NCI-H1092 (cell line): ENCODE measurements around the gene SYNDIG1.

Experiments used
- DNase-seq: peaks from one replicate; lab custom pipeline; 2025; lab: John Stamatoyannopoulos, UW

SYNDIG1 gene

DNA sequence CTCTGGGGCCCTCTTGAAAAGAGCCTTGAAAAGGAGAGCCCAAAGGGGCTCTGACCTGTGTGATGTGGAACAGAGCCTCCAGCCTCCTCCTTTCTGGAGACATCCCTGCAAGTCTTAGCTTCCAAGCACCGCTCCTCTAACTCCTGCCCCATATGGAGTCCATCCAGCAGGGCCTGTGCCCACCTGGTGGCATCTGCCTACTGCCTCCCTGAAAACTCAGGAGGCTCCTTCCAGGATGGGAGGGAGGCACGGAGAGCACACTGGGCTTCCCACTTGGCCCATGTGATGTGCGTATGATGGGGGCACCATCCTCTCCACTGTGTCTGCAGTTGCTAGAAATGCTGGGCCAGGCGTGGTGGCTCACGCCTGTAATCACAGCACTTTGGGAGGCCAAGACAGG is 98.1 kb downstream of the SYNDIG1 start:
- no peak for DNase-seq

DNA sequence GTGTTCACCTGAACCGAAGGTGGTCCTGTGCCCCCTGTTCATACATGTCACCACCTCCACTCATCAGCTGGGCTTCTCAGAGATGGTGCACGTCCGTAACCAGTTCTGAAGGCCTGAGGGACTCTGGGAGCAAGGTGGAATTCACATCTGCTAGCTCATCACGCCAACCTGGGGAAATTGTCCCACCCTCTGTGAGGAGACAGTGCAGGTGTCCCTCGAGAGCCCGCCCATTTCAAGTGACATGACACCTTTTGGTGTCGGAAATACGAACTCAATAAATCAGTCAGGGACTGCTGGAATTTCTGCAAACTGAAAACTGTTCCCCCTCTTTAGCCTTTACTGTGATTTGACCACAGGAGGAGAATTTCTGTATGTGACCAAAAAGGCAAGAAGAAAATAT is 99.4 kb downstream of the SYNDIG1 start:
- DNase-seq = no peak

DNA sequence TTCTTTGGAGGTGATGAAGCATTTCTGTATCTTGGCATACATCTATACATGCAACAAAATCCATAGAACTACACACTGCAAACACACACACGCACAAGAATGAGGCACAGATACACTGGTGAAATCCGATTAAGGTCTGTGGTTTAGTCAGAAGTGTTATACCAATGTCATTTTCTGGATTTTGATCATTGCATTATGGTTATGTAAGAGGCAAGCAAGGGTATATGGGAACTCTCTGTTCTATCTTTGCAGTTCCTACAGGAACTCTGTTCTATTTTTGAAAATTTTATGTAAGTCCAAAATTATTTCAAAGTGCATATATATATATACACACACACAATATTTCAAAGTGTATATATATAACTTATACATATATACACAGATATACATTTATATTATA is 101.7 kb downstream of the SYNDIG1 start:
- DNase-seq = no peak

DNA sequence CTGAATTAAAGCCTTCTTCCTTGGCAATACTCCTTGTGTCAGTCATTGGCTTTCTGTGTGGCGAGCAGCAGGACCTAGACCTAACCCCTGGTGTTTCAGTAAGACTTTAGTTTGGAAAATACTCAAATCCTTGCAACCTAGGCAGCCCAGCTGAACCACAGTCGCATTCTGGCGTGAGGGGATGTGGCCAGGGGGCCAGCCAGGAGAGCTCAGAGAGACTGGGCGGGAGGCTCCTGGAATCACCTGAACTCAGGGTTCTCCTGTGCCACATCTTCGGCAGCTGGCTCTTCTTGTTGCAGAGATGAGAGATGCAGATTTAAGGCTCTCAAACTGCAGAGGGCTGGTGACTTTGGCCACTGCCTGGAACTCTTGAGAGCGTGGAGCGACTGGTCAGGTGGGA is 102.7 kb downstream of the SYNDIG1 start:
- no peak for DNase-seq

DNA sequence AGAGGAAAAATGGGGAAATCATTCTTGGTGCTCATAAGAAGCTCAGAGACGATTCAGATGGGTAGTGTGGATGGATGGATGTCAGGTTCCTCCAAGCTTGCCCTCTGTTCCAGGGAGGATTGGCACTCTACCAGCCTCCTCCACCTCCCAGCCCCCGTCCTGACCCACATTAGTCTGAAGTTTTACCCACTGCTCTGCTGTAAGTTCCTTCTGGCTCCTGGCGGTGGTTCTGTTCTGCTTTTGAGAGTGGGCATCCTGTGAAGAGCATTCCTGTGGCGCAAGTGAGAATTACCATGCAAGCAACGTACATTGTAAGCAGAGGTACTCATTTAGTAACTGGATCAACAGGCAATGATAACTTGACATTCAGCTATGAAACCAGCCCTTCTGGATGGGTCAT is 103.4 kb downstream of the SYNDIG1 start:
- no peak for DNase-seq

DNA sequence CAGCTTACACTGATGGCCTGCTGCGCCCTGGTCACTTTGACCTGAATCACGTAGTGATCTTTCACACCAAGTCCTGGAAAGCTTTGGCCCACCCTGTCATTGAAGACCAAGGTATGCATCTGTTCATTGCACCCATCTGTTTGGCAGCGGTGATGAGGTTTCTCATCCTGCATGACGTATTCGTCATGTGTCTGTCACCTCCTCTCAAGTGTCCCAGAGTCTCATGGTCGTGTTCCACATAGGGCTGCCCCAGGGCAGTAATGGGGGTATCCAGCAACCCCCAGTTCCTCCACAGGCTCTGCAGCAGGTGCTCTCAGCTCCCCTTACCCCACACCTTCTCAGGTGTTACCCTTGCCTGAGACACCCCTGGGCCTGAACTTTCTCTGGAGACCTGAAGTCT is 104.1 kb downstream of the SYNDIG1 start:
- DNase-seq = no peak

DNA sequence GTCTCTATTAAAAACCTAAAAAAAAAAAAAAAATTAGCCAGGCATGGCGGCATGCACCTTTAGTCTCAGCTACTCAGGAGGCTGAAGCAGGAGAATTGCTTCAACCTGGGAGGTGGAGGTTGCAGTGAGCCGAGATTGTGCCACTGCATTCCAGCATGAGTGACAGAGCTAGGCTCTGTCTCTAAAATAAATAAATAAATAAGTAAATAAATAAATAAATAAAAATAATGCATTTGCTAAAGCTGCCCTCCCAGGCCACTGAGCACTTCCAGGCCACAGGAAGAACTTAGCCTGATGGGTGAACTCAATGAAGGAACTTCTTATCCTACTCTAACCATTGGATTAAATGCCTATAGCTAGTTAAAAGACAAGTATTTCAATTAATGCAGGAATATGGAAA is 104.9 kb downstream of the SYNDIG1 start:
- DNase-seq = no peak

DNA sequence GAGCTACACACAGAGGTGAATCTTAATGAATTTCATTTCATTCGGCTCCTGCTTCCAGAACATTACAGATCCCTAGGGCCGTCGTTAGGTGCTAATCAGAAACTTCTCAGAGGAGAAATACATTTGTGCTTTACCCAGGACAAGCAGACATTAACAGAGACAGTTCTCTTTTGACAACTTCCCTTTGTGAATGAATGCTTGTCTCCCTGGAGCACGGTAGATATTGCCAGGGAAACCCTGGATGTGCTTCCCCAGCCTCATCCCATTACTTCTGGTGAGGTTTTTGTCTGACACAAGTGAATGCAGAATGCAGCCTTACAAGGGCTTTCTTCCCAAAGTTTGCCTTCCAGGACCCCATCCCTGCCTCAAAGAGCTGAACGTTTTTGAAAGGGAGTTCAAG is 105.4 kb downstream of the SYNDIG1 start:
- no peak for DNase-seq

DNA sequence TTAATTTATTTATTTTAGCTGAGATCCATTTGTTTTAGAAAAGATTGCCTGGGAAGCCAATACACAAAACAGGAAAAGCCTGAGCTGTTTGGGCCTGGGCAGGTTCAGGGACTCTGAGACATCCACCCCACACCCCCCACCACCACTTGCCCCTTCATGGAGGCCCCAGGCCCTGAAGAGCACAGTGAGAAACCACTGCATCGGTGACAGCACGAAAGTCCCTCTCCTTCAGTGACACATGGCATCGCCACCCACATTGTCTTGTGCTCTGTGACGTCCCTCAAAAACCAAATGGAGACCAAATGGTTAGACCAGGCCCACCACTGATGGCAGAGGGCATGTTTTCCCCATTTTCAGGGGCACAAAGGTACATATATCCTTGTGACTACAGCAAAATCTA is 106.4 kb downstream of the SYNDIG1 start:
- no peak for DNase-seq

DNA sequence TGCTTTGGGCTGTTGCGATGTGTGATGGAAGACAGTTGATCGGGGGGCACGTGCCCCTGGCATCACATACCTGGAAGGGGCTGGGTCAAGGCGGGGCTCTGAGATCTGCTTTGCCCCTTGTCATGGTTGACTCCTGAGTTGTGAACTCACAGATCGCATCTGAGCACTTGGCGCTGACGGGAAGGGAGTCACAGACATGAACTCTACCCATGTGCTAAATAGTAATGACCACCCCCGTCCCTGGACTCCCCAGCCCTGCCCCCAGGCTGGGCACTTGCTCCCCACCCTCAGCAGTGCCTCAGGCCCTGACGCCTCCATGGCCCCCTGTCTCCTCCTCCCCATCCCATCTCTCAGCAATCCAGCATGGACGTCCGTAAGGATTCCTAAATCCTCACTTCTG is 107.0 kb downstream of the SYNDIG1 start:
- DNase-seq = no peak

DNA sequence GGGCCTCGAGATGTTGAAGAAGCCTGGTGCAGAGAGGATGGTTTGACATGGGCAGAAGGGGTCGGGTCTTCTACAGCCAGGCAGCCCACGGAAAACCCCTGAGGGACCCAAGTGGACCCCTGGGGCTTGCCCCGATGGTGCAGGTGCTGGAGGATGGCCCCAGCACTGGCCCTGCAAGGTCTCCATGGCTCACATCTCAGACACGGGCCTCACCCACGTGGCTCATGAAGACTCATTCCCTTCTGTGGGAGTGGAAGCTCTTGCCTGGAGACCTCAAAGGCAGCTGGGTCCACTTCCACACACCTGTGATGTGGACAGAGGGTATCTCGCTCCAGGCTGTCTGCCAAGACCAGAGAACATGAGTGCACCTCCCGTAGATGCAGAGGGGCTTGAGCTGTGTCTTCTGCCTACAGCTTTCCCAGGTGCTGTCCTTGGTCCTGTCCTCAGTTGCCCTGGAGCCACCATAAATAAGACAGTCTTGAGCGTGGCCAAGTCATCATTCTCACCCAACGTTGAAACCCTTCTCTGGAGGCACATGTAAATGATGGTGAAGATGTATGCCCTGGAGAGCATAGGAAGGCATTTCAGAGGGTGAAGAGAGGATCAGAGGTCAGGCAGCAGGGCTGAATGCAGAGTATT is 108.0 kb downstream of the SYNDIG1 start:
- DNase-seq = no peak

DNA sequence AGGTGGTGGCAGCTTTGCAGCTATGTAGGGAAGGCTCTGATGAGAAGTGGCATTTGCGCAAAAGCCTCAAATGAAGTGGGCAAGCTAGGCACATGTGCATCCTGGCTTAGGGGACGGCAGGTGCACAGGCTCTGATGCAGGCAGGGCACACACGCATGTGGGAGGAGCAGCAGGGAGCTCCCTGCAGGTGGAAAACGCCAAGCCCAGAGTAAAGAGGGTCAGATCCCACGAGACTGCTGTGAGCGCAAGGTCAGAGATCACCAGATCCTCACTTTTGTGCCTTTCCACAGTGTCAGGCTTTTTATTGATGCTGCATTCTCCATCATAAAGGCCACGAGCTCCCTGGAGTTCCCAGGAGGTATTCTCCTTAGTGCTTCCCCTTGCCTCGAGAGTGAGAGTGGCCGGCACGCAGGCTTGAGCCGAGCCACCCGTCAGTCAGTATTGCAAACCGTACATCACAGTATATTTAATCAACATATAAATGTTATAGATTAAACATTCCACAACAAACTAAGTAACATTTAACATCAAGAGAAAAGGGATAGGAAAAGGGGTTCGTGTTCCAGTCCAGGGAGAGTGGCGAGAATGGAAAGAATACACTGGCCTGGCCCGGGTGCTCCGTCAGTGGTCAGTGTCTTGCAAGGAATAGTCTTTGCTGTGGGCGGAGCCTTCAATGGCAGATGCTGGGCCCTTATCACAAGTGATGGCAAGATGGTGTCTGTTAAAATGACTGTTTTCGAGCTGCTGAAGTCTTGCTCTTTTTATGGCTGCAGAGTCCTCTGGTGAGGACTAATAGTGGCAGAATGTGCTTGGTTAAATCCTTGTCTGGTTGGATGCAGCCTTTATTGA is 109.4 kb downstream of the SYNDIG1 start:
- DNase-seq = no peak

DNA sequence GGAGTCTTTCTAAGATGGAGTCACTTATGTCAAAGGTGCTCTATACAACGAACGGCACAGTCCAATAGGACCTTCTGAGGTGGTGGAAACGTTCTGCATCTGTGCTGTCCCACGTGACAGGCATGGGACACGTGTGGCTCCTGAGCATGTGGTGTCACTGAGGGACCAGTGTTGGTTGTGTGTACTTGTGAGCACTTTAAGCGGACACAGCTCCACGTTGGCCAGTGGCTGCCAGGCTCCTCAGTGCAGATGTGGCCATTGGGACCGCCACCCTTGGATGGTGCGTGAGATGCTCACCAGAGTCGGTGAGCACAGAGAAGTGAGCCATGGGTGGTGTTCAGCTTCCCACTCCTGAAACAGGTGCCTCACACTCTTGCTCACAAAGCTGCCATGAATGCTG is 110.0 kb downstream of the SYNDIG1 start:
- no peak for DNase-seq

DNA sequence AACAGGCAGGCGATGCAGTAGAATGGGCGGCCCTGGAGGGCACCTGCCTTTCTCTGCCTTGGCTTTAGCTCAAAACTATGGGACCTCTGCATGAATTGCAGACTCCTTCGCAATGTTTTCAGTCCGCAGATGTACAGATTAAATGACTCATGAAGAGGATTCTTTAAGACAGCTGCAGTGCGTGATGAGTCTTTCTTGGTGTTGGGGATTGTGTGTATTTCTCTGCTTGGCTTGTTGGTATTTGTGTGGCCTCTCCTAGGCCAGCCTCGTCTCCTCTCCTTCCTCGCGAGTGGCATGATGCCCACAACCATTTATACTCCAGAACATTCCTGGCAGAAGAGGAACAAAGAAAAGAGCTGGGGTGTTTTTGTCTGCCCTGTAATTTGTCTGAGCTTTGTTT is 110.6 kb downstream of the SYNDIG1 start:
- DNase-seq = no peak

DNA sequence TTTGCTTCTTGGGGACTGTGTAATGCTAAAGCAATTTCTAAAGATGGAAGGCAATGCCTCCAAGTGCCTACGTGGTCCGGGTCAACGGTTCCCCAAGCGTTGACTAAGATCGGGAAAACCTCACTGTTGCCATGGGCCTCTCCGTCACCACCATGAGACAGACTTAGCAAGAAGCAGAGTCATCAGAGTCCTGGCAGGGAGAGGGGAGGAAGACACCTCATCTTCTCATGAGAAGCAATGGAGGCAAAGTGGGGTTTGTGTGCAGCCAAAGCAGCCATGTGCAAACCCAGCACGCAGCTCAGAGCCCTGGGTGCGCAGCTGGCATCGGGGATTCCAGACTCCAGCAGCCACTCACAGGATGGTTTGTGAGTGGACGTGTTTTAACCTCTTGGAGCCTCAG is 111.4 kb downstream of the SYNDIG1 start:
- DNase-seq = no peak

DNA sequence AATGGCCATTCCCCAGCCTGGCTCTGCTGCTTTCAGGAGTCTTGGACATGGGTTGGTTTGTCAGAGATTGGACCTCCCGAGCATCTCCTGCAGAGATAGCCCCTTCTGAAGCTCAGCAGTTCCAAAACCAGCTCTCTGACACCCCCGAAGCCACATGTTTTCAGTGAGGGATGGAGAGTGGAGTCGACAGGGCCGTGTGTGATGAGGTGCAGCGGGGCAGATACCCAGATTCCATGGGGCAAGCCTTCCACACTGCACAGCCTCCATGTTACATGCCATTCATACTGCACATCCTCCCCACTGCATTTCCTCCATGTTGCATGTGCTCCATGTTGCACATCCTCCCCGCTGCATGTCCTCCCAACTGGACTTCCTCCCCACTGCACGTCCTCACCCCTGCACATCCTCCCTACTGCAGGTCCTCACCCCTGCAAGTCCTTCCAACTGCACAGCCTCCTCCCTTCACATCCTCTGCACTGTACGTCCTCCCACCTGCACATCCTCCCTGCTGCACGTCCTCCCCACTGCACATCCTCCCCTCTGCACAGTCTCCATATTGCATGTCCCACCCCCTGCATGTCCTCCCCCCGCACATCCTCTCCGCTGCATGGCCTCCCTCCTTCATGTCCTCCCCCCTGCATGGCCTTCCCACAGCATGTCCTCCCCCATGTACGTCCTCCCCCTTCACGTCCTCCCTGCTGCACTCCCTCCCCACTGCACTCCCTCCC is 112.2 kb downstream of the SYNDIG1 start:
- DNase-seq = no peak

DNA sequence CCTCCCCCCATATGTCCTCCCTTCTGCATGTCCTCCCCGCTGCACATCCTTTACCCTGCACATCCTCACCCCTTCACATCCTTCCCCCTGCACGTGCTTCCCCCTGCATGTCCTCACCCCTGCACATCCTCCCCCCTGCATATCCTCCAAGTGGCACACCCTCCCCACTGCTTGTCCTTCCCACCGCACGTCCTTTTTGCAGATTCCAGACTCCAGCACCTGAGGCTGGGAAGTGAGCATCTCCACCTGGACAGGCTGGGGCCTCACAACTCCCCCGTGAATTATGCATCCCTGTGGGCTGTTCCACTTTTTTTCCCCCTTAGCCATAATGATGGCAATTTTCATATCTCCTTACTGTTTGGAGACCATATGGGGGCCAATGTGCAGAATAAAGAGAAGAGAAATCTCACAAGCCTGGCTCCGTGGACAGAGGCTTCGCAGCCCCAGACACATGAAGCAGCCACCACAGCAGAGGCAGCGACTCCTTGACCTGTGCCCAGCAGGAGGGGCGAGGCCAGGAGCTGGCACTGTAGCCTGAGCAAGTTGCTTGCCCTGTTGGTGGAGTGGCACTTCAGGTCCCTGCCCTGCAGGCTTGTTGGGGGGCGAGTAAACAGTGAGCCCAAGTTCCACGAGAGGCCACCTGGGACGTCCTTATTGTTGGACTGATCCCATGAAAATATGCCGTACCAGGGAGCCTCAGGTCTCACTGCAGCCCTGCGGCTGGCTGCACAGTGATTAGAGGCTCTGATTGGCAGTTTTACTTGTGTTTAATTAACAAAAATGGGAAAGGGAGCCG is 113.1 kb downstream of the SYNDIG1 start:
- no peak for DNase-seq

DNA sequence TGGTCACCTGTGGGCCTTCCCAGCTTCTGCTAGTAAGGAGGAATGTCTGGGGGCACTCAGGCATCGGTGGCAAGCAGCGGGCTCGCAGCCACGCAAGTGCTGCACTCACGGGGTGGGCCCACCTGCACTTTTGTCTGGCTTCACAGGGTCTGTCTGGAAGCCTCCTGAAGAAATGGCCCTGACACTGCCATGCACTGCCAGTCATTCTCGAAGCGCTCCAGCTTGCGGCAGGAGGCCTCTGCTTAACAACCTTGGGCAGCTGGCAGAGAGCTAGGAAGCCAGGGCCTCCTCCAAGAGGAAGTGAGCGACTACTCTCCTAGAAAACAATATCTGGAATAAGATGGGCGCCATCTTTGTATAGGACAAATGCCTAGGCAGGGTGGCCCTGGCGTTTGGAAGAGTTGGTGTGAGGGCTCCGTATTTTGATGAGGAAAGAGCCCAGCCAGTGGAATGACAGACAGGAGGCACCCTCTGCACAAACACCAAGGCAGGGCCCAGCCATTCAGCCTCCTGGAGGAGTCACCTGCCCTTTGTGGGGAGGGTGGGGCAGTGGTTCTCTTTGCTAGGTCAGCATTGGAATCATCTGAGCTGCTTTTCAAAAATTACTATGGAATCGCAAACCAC is 113.9 kb downstream of the SYNDIG1 start:
- DNase-seq = no peak

DNA sequence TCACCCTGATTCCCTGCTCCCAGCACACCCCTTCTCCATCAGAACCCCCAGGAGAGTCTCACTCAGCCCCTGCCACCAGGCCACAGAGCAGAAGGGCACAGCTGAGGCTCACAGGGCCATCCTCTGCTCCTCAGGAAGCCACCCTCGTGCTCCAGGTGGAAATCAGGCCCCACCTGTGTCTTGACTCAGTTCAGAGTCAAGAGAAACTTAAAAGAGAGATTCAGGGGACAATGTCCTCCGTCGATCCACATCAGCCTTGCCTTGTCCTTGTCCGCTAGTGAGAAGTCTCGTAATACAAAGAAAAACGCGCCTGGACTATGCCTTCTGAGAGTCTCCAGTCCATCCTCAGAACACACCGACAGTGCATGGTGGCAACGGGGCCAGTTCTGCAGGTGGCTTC is 114.6 kb downstream of the SYNDIG1 start:
- no peak for DNase-seq

DNA sequence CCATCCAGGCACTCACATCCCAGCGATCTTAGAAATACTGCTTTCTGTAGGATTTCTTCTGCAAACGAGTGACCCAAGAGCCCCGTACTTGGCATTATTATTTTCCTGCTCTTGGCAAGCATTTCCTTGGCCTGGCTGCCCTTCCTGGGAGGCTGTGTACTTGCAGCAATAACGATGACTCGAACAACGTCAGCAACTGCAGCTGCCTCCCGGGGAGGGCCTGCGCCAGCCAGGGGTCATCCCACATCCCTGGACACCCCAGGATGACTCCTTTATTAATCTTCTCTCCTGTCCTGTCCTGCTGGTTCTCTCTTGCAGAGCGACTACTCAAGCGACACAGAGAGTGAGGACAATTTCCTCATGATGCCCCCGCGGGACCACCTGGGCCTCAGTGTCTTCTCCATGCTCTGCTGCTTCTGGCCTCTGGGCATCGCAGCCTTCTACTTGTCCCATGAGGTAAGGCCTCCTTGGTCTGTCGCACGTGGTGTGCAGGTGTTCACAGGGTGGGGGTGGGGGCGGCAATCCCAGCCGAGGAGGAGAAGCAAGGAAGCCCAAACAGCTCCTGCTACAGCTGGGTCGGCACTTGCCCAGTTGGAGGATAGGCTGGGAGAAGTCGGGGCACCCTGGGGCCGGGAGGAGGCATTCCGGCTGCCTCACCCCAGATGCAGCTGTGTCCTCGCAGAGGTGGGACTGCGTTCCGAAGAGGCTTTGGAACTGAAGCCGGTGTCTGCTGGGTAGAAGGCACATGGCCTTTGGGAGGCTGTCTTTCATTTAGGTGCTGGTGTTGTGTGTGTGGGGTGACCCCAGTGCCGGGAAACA is 115.3 kb downstream of the SYNDIG1 start:
- no peak for DNase-seq
